OCI-LY7 (cell line): ENCODE results near the gene DNMBP. TPM values are rescaled to one million over a fixed set of nuclear protein-coding genes. Genes with fewer than 3 reads are reported as not detected.

Experiments
- BruUV-seq: library from RNA; stranded (reverse); fragments of 400-500 nt; replicated peaks from 2 replicates; lab custom pipeline; 2021; lab: Mats Ljungman, UMichigan
- CTCF ChIA-PET: fragments of 300-600 bp; sonication (Branson Sonifier 250); formaldehyde crosslinking; loops from one replicate; lab custom pipeline; 2022; ENCODE audit warnings: antibody characterized with exemption; ENCODE audit not compliant: unreplicated experiment; lab: Charles Lee
- POLR2A ChIA-PET: fragments of 300-600 bp; sonication (Branson Sonifier 250); formaldehyde crosslinking; loops from one replicate; lab custom pipeline; 2022; ENCODE audit warnings: antibody characterized with exemption; lab: Charles Lee
- DNase-seq: peaks from one replicate; pipeline ENCODE4 v3.0.0-alpha.2; 2015; ENCODE audit warnings: low spot score
- H2AFZ ChIP-seq: fragments of 200-600 bp; sonication (generic), shearing (Covaris generic); 2 replicates; pipeline ENCODE4 v1.6.1; 2014; ENCODE audit warnings: mild to moderate bottlenecking, antibody characterized with exemption, low read length, moderate library complexity
- H3K27ac ChIP-seq: fragments of 200-600 bp; sonication (generic); 2 replicates; pipeline ENCODE4 v1.5.1; 2014; ENCODE audit warnings: mixed run types, low read depth, mild to moderate bottlenecking, moderate library complexity, low read length, inconsistent platforms; ENCODE audit not compliant: poor library complexity, severe bottlenecking
- H3K36me3 ChIP-seq: fragments of 200-600 bp; sonication (generic); 2 replicates; pipeline ENCODE4 v1.6.1; 2014; ENCODE audit warnings: mild to moderate bottlenecking, antibody characterized with exemption, low read length, moderate library complexity, mixed read lengths; ENCODE audit not compliant: insufficient read depth
- H3K4me1 ChIP-seq: fragments of 200-600 bp; sonication (generic); 2 replicates; pipeline ENCODE4 v1.5.1; 2014; ENCODE audit warnings: mild to moderate bottlenecking, low read length; ENCODE audit not compliant: insufficient read depth, poor library complexity, severe bottlenecking
- H3K4me2 ChIP-seq: fragments of 200-600 bp; sonication (generic); 2 replicates; pipeline ENCODE4 v1.6.1; 2014; ENCODE audit warnings: mild to moderate bottlenecking, low read length
- H3K4me3 ChIP-seq: fragments of 200-600 bp; sonication (generic); 2 replicates; pipeline ENCODE4 v1.5.1; 2014; ENCODE audit warnings: mild to moderate bottlenecking, low read depth, low read length; ENCODE audit not compliant: poor library complexity, severe bottlenecking
- H3K79me2 ChIP-seq: fragments of 200-600 bp; sonication (generic); 2 replicates; pipeline ENCODE4 v1.6.1; 2016; ENCODE audit warnings: low read depth, mild to moderate bottlenecking, low read length, moderate library complexity, mixed read lengths; ENCODE audit not compliant: insufficient read depth
- H3K9me2 ChIP-seq: fragments of 200-600 bp; sonication (generic); 2 replicates; pipeline ENCODE4 v1.6.1; 2016; ENCODE audit warnings: mild to moderate bottlenecking, low read length, mixed read lengths; ENCODE audit not compliant: insufficient read depth
- H3K9me3 ChIP-seq: fragments of 200-600 bp; sonication (generic); 2 replicates; pipeline ENCODE4 v1.6.1; 2014; ENCODE audit warnings: mild to moderate bottlenecking, mixed run types, low read length, mixed read lengths
- H4K20me1 ChIP-seq: fragments of 200-600 bp; sonication (generic); 2 replicates; pipeline ENCODE4 v1.6.1; 2014; ENCODE audit warnings: mild to moderate bottlenecking, antibody characterized with exemption, low read length, moderate library complexity, mixed read lengths; ENCODE audit not compliant: insufficient read depth
- CTCF ChIP-seq: fragments of 200-600 bp; sonication (generic); conservative IDR thresholded peaks from 2 replicates; pipeline ENCODE4 v1.5.1; 2014; ENCODE audit warnings: mild to moderate bottlenecking, antibody characterized with exemption, low read length, moderate library complexity, mixed read lengths
- EZH2phosphoT487 ChIP-seq: fragments of 200-600 bp; sonication (generic); IDR thresholded peaks from 2 replicates; pipeline ENCODE4 v1.6.1; 2018; ENCODE audit warnings: low read depth, borderline replicate concordance, mild to moderate bottlenecking, mixed run types, antibody characterized with exemption, low read length, moderate library complexity, mixed read lengths
- intact Hi-C: fragments of 100-400 bp; cut with micrococcal nuclease; formaldehyde crosslinking; loops from one replicate; pipeline ENCODE4 v1.10.0; 2022; ENCODE audit not compliant: unreplicated experiment
- total RNA-seq, 2 experiments: library from RNA; depleted of rRNA in 1 of 2; stranded (reverse); fragments of >200 nt in 1 of 2; shearing (Covaris generic) in 1 of 2; gene quantifications; 2 replicates each; pipeline ENCODE4 v1.2.3, GENCODE V29; 2014 to 2022

Gene DNMBP
- total RNA-seq, 2 experiments from 2014 or later, result 27.0 to 36.2 TPM

GRCh38 chr10:99874341-99875085 is 135.2 kb downstream of the DNMBP start:
- no TSS peak for BruUV-seq
- no peaks in the 10 kb centered on the region for H3K9me2 ChIP-seq
- TF ChIP-seq EZH2phosphoT487, result no peak
- TF ChIP-seq CTCF, result no peak
- ChIA-PET CTCF (interaction anchor here (1.2 kb wide), 1 partner anchor 171 kb away, joined by 3 read pairs; no protein-coding TSS in a partner anchor), POLR2A (interaction anchor here (0.5 kb wide), 1 partner anchor 234 kb away, joined by 4 read pairs; no protein-coding TSS in a partner anchor)
- H3K79me2 ChIP-seq, result no peaks in the 10 kb centered on the region
- H3K4me2 ChIP-seq, result no peak overlapping the region
- intact Hi-C loops, result no loop called here
- no peak for DNase-seq
- no peaks in the 10 kb centered on the region for H4K20me1 ChIP-seq
- H3K4me1 ChIP-seq, result no peaks in the 10 kb centered on the region
- H3K9me3 ChIP-seq, result no peaks in the 10 kb centered on the region
- H3K4me3 ChIP-seq, result no peak overlapping the region
- peaks cover 41% of the 10 kb centered on the region for H3K36me3 ChIP-seq
- H2AFZ ChIP-seq, result no peak overlapping the region
- H3K27ac ChIP-seq, result no peak overlapping the region

- no peak for DNase-seq
- no peaks in the 10 kb centered on the region for H3K79me2 ChIP-seq
- H3K9me3 ChIP-seq, result no peaks in the 10 kb centered on the region
- no peak overlapping the region for H3K4me3 ChIP-seq
- H3K9me2 ChIP-seq, result no peaks in the 10 kb centered on the region
- intact Hi-C loops, result no loop called here
- H4K20me1 ChIP-seq, result no peaks in the 10 kb centered on the region
- CTCF ChIA-PET, result interaction anchor here (1.2 kb wide), 1 partner anchor 172 kb away, joined by 3 read pairs; no protein-coding TSS in a partner anchor
- BruUV-seq, result no TSS peak
- TF ChIP-seq CTCF (no peak), EZH2phosphoT487 (no peak)
- no peak overlapping the region for H3K27ac ChIP-seq
- H3K4me2 ChIP-seq, result no peak overlapping the region
- POLR2A ChIA-PET, result no interaction called here
- H3K36me3 ChIP-seq, result peaks cover 34% of the 10 kb centered on the region
- H2AFZ ChIP-seq, result no peak overlapping the region
- no peaks in the 10 kb centered on the region for H3K4me1 ChIP-seq
Measured at GRCh38 chr10:99873846-99874245, 135.9 kb downstream of the DNMBP start.
